Measurements from ENCODE around the gene TPSAB1. TPM values are rescaled to one million over a fixed set of nuclear protein-coding genes. Genes with fewer than 3 reads are reported as not detected.

TPSAB1 gene
- total and polyA plus RNA-seq, 2 donors (not counting 3 experiments of a cell fraction or from before 2014, with no cell fraction given), result not detected

DNA sequence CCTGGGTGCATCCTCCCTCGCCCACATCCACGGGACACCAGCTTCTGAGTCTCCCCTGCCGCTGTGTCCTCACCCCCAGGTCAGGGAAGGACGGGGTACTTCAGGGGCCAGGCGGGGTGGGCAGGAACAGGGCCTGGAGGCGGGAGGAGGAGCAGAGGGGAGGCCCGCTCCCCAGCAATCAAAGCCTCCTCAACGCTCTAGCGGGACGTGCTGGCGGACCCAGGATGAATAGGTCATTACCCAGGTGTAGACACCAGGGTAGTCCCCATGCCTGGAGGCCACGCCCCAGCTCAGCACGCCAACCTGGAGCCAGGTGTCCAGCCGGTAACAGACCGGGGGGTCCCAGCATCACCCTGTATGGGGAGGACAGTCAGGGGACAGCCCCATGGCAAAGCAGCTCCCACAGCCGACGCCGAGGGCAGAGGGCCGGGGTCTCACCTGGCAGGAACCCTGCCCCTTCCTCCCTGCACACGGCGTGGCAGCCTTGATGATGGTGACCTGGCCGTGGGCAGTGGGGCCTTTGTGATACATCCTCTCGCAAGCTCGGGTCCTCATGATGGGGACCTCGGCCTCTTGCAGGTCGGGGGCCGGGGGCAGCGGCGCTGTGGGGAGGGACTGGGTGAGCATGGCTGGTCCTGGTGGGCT is 39.6 kb downstream of the TPSAB1 start:
- no peak overlapping the region for H3K4me2 ChIP-seq (ENCODE audit: insufficient read depth, low read length)
- intact Hi-C loops (cut with micrococcal nuclease), result no loop called here
- dilution Hi-C loops (cut with MboI; ENCODE audit: extremely low pct_ligation_motif_present, low sequenced_read_pairs), result no loop called here
- ChIA-PET POLR2A (no interaction called here), CTCF (interaction anchor here (0.7 to 1.3 kb wide), 3 partner anchors 11 to 21 kb away, joined by 3 to 5 read pairs (median 3); no protein-coding TSS in a partner anchor)
- H3K9me3 ChIP-seq (replicated peaks; ENCODE audit: control insufficient read depth, insufficient read depth, low read length), result no peaks in the 10 kb centered on the region
- no peaks in the 10 kb centered on the region for H3K4me1 ChIP-seq (ENCODE audit: control insufficient read depth, extremely low read depth, insufficient read depth, low read length)
- no peak for TF ChIP-seq EZH2 (IDR thresholded peaks at IDR 0.05; ENCODE audit: borderline replicate concordance, low read depth, low read length, severe bottlenecking)
- TF ChIP-seq FOS (IDR thresholded peaks at IDR 0.05; ENCODE audit: borderline replicate concordance, insufficient read depth, low read length), result no peak
- TF ChIP-seq MAX (IDR thresholded peaks at IDR 0.05; ENCODE audit: insufficient read depth, insufficient read length), result no peak
- no peak for TF ChIP-seq POLR2A (IDR thresholded peaks at IDR 0.05; ENCODE audit: low read depth, low read length)
- TF ChIP-seq, protein P1, sequence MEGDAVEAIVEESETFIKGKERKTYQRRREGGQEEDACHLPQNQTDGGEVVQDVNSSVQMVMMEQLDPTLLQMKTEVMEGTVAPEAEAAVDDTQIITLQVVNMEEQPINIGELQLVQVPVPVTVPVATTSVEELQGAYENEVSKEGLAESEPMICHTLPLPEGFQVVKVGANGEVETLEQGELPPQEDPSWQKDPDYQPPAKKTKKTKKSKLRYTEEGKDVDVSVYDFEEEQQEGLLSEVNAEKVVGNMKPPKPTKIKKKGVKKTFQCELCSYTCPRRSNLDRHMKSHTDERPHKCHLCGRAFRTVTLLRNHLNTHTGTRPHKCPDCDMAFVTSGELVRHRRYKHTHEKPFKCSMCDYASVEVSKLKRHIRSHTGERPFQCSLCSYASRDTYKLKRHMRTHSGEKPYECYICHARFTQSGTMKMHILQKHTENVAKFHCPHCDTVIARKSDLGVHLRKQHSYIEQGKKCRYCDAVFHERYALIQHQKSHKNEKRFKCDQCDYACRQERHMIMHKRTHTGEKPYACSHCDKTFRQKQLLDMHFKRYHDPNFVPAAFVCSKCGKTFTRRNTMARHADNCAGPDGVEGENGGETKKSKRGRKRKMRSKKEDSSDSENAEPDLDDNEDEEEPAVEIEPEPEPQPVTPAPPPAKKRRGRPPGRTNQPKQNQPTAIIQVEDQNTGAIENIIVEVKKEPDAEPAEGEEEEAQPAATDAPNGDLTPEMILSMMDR (IDR thresholded peaks at IDR 0.05; ENCODE audit: extremely low read depth in 1 of 2, insufficient read depth in 1 of 2, low read depth in 1 of 2, low read length in 2 of 2), result no peak
- no peak for TF ChIP-seq GATA2 (IDR thresholded peaks at IDR 0.05; ENCODE audit: insufficient read depth, insufficient read length, low read depth, low read length)
- H2AFZ ChIP-seq (ENCODE audit: low read depth, low read length), result no peak overlapping the region
- H3K27me3 ChIP-seq (ENCODE audit: control insufficient read depth in 2 of 2, insufficient read depth in 2 of 2, low read length in 2 of 2), result no peaks in the 10 kb centered on the region
- no peak overlapping the region for H3K27ac ChIP-seq (ENCODE audit: insufficient read depth, low read depth, low read length)
- H3K36me3 ChIP-seq (ENCODE audit: control insufficient read depth in 2 of 2, extremely low read depth in 1 of 2, insufficient read depth in 2 of 2, low read length in 2 of 2), result no peaks in the 10 kb centered on the region
- H3K79me2 ChIP-seq (ENCODE audit: control insufficient read depth, insufficient read depth, low read length), result no peaks in the 10 kb centered on the region
- no TSS peak for BruUV-seq (replicated peaks)
- FAIRE-seq (no peak), DNase-seq (ENCODE audit: low read depth, low spot score) (no peak)
- H3K4me3 ChIP-seq (replicated peaks in 1 of 3; ENCODE audit: insufficient read depth in 1 of 3, low read depth in 1 of 3, low read length in 3 of 3), result no peak overlapping the region
- no peaks in the 10 kb centered on the region for H4K20me1 ChIP-seq (replicated peaks; ENCODE audit: control insufficient read depth, extremely low read depth, insufficient read depth, low read length)
- H3K9me1 ChIP-seq (replicated peaks; ENCODE audit: control insufficient read depth, extremely low read depth, insufficient read depth, low read length), result no peaks in the 10 kb centered on the region
- H3K9ac ChIP-seq (replicated peaks; ENCODE audit: extremely low read depth, insufficient read depth, low read length), result no peak overlapping the region
